GM23338 (cell line): Measurements from ENCODE around the gene MBNL3. TPM values are rescaled to one million over a fixed set of nuclear protein-coding genes. Genes with fewer than 3 reads are reported as not detected.

Source experiments
- ATAC-seq: fragments of 200-7000 bp; cut with Tn5 transposase; 3 replicates; pipeline ENCODE4 v1.9.1; 2020
- DNase-seq: peaks from one replicate; pipeline ENCODE4 v3.0.0-alpha.2; 2015; ENCODE audit warnings: low spot score
- H2AFZ ChIP-seq: fragments of 200-600 bp; sonication (generic); 2 replicates; pipeline ENCODE4 v1.8.0; 2016; ENCODE audit warnings: antibody characterized with exemption, mild to moderate bottlenecking, moderate library complexity
- H3F3A ChIP-seq: fragments of 200-600 bp; sonication (generic); replicated peaks from 2 replicates; pipeline ENCODE4 v1.8.0; 2017; ENCODE audit warnings: antibody characterized with exemption, mixed run types, low read depth
- H3K27ac ChIP-seq: fragments of 200-600 bp; sonication (generic); 2 replicates; pipeline ENCODE4 v1.6.1; 2016; ENCODE audit warnings: low read depth
- H3K27me3 ChIP-seq: fragments of 200-600 bp; sonication (generic); 2 replicates; pipeline ENCODE4 v1.8.0; 2016; ENCODE audit warnings: mild to moderate bottlenecking, mixed run types, moderate library complexity; ENCODE audit not compliant: insufficient read depth
- H3K36me3 ChIP-seq: fragments of 200-600 bp; sonication (generic); 2 replicates; pipeline ENCODE4 v1.8.0; 2016; ENCODE audit warnings: mild to moderate bottlenecking; ENCODE audit not compliant: insufficient read depth
- H3K4me1 ChIP-seq: fragments of 200-600 bp; sonication (generic); 2 replicates; pipeline ENCODE4 v1.8.0; 2016; ENCODE audit warnings: mild to moderate bottlenecking, moderate library complexity; ENCODE audit not compliant: insufficient read depth
- H3K4me2 ChIP-seq: fragments of 200-600 bp; sonication (generic); 2 replicates; pipeline ENCODE4 v1.7.1; 2017; ENCODE audit warnings: mixed run types
- H3K4me3 ChIP-seq: fragments of 200-600 bp; sonication (generic); 2 replicates; pipeline ENCODE4 v1.6.1; 2016; ENCODE audit warnings: mixed run types
- H3K79me2 ChIP-seq: fragments of 200-600 bp; sonication (generic); replicated peaks from 2 replicates; pipeline ENCODE4 v1.8.0; 2017; ENCODE audit warnings: mild to moderate bottlenecking; ENCODE audit not compliant: insufficient read depth
- H3K9me2 ChIP-seq: fragments of 200-600 bp; sonication (generic); 2 replicates; pipeline ENCODE4 v1.8.0; 2017; ENCODE audit not compliant: insufficient read depth
- H4K20me1 ChIP-seq: fragments of 200-600 bp; sonication (generic); replicated peaks from 2 replicates; pipeline ENCODE4 v1.8.0; 2017; ENCODE audit warnings: mild to moderate bottlenecking; ENCODE audit not compliant: insufficient read depth
- H3K27ac Mint-ChIP-seq: 2 replicates; pipeline ENCODE4 v1.8.0; 2020; ENCODE audit warnings: inconsistent platforms, mild to moderate bottlenecking, moderate library complexity, mixed read lengths
- H3K27me3 Mint-ChIP-seq: 3 replicates; pipeline ENCODE4 v1.8.0; 2022; ENCODE audit warnings: low read depth, mild to moderate bottlenecking, moderate library complexity, mixed read lengths, inconsistent platforms; ENCODE audit not compliant: insufficient read depth, poor library complexity
- H3K36me3 Mint-ChIP-seq: 3 replicates; pipeline ENCODE4 v1.8.0; 2021; ENCODE audit warnings: low read depth, mild to moderate bottlenecking, inconsistent platforms, moderate library complexity, mixed read lengths
- H3K4me1 Mint-ChIP-seq: 3 replicates; pipeline ENCODE4 v1.8.0; 2020; ENCODE audit warnings: mild to moderate bottlenecking, inconsistent platforms, mixed read lengths
- H3K4me3 Mint-ChIP-seq: 3 replicates; pipeline ENCODE4 v1.8.0; 2021; ENCODE audit warnings: moderate library complexity, mild to moderate bottlenecking, inconsistent platforms, mixed read lengths
- H3K9me3 Mint-ChIP-seq: 3 replicates; pipeline ENCODE4 v1.8.0; 2020; ENCODE audit warnings: moderate library complexity, mild to moderate bottlenecking, inconsistent platforms, mixed read lengths
- CREB1 ChIP-seq: fragments of 250-450 bp; sonication (Bioruptor Pico); IDR thresholded peaks from 2 replicates; pipeline ENCODE4 v1.5.0; 2020; ENCODE audit warnings: low read depth, mild to moderate bottlenecking, moderate library complexity
- EZH2 ChIP-seq: fragments of 200-600 bp; sonication (generic); IDR thresholded peaks from one replicate; pipeline ENCODE4 v1.8.0; 2017; ENCODE audit warnings: antibody characterized with exemption, mild to moderate bottlenecking, low read depth; ENCODE audit not compliant: unreplicated experiment
- EZH2phosphoT487 ChIP-seq: fragments of 200-600 bp; sonication (generic); IDR thresholded peaks from one replicate; pipeline ENCODE4 v1.8.1; 2018; ENCODE audit warnings: antibody characterized with exemption; ENCODE audit not compliant: unreplicated experiment
- JUNB ChIP-seq: IDR thresholded peaks from one replicate; pipeline ENCODE4 v1.6.1; 2016; ENCODE audit warnings: antibody characterized with exemption; ENCODE audit not compliant: unreplicated experiment
- NANOG ChIP-seq: IDR thresholded peaks from 2 replicates; pipeline ENCODE4 v1.6.1; 2016; ENCODE audit warnings: antibody characterized with exemption, borderline replicate concordance
- POLR2AphosphoS5 ChIP-seq: IDR thresholded peaks from 2 replicates; pipeline ENCODE4 v1.6.1; 2016; ENCODE audit warnings: antibody characterized with exemption, low read depth
- STAT1 ChIP-seq: IDR thresholded peaks from one replicate; pipeline ENCODE4 v1.6.1; 2016; ENCODE audit warnings: antibody characterized with exemption; ENCODE audit not compliant: unreplicated experiment
- ZNF114 ChIP-seq: fragments of 250-450 bp; sonication (Bioruptor Pico); IDR thresholded peaks from 2 replicates; pipeline ENCODE4 v1.5.0; 2020; ENCODE audit warnings: mild to moderate bottlenecking, moderate library complexity
- ZNF331 ChIP-seq: fragments of 250-450 bp; sonication (Bioruptor Pico); IDR thresholded peaks from 2 replicates; pipeline ENCODE4 v1.5.0; 2020; ENCODE audit warnings: low read depth, mild to moderate bottlenecking, moderate library complexity
- polyA plus RNA-seq: library from polyadenylated mRNA; unstranded; fragments of >200 nt; fragmentation: Nextera tagmentation; extraction: Ambion mirVana; gene quantifications from 2 replicates; pipeline ENCODE4 v1.2.1, GENCODE V29; 2016
- total RNA-seq: library from RNA; depleted of rRNA; stranded (reverse); fragments of >200 nt; shearing (Covaris generic); gene quantifications from 2 replicates; pipeline ENCODE4 v1.2.3, GENCODE V29; 2014
- TF ChIP-seq, protein P1 (sequence below): fragments of 250-450 bp; sonication (Bioruptor Pico); IDR thresholded peaks from 2 replicates; pipeline ENCODE4 v1.5.0; 2020; ENCODE audit warnings: mild to moderate bottlenecking, moderate library complexity
- TF ChIP-seq, protein P2 (sequence below): IDR thresholded peaks from one replicate; pipeline ENCODE4 v1.6.1; 2018; ENCODE audit warnings: antibody characterized with exemption; ENCODE audit not compliant: unreplicated experiment
- TF ChIP-seq, protein P3 (sequence below): IDR thresholded peaks from 2 replicates; pipeline ENCODE4 v1.6.1; 2016; ENCODE audit warnings: antibody characterized with exemption
- TF ChIP-seq, protein P4 (sequence below), 2 experiments: fragments of 200-600 bp in 1 of 2; sonication (generic) in 1 of 2; conservative IDR thresholded peaks; 2 replicates each; pipeline versions ENCODE4 v1.5.1 to v1.6.1; 2016 to 2017; ENCODE audit warnings: antibody characterized with exemption in 2 of 2, low read depth in 2 of 2, mild to moderate bottlenecking in 2 of 2, moderate library complexity in 1 of 2

MBNL3 gene
- total and polyA plus RNA-seq, 2 experiments from 2014 or later = 2.3 to 2.4 TPM

DNA sequence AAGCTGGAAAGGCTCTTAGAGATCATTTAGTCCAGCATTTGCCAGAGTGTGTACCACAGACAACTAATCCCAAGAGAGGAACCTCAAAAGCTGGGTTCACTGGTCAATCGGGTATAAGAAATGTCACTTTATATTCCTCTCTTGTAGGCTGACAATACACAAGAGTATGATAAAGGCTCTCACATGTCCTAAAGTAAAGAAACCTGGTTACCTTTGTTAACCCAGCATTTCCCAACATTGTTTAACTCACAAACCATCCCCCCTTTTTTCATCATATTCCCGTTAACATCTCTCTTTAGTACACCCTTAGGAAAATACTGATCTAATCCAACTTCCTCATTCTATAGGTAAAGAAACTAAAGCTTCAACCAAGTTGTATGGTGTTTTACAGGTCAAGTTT is 74.4 kb downstream of the MBNL3 start:
- ATAC-seq (no peak), DNase-seq (no peak)
- Histone ChIP-seq H3K4me2 (no peak overlapping the region), H3K4me3 (no peak overlapping the region), H2AFZ (no peak overlapping the region), H3K27ac (no peak overlapping the region), H3F3A (no peaks in the 10 kb centered on the region), H3K4me1 (peaks cover 36% of the 10 kb centered on the region), H4K20me1 (no peaks in the 10 kb centered on the region), H3K79me2 (no peaks in the 10 kb centered on the region), H3K9me2 (no peaks in the 10 kb centered on the region), H3K36me3 (no peaks in the 10 kb centered on the region), H3K27me3 (peaks cover 34% of the 10 kb centered on the region)
- H3K27me3 Mint-ChIP-seq = peaks cover 3% of the 10 kb centered on the region
- H3K36me3 Mint-ChIP-seq = no peaks in the 10 kb centered on the region
- H3K9me3 Mint-ChIP-seq = no peaks in the 10 kb centered on the region
- peaks cover 52% of the 10 kb centered on the region for H3K4me1 Mint-ChIP-seq
- no peak overlapping the region for H3K27ac Mint-ChIP-seq
- TF ChIP-seq ZNF114 (CRISPR knock-in tag) (no peak), NANOG (no peak), ZNF331 (no peak), EZH2 (no peak), CREB1 (CRISPR knock-in tag) (no peak), EZH2phosphoT487 (no peak), STAT1 (no peak), POLR2AphosphoS5 (no peak), JUNB (no peak)
- TF ChIP-seq, protein P1, sequence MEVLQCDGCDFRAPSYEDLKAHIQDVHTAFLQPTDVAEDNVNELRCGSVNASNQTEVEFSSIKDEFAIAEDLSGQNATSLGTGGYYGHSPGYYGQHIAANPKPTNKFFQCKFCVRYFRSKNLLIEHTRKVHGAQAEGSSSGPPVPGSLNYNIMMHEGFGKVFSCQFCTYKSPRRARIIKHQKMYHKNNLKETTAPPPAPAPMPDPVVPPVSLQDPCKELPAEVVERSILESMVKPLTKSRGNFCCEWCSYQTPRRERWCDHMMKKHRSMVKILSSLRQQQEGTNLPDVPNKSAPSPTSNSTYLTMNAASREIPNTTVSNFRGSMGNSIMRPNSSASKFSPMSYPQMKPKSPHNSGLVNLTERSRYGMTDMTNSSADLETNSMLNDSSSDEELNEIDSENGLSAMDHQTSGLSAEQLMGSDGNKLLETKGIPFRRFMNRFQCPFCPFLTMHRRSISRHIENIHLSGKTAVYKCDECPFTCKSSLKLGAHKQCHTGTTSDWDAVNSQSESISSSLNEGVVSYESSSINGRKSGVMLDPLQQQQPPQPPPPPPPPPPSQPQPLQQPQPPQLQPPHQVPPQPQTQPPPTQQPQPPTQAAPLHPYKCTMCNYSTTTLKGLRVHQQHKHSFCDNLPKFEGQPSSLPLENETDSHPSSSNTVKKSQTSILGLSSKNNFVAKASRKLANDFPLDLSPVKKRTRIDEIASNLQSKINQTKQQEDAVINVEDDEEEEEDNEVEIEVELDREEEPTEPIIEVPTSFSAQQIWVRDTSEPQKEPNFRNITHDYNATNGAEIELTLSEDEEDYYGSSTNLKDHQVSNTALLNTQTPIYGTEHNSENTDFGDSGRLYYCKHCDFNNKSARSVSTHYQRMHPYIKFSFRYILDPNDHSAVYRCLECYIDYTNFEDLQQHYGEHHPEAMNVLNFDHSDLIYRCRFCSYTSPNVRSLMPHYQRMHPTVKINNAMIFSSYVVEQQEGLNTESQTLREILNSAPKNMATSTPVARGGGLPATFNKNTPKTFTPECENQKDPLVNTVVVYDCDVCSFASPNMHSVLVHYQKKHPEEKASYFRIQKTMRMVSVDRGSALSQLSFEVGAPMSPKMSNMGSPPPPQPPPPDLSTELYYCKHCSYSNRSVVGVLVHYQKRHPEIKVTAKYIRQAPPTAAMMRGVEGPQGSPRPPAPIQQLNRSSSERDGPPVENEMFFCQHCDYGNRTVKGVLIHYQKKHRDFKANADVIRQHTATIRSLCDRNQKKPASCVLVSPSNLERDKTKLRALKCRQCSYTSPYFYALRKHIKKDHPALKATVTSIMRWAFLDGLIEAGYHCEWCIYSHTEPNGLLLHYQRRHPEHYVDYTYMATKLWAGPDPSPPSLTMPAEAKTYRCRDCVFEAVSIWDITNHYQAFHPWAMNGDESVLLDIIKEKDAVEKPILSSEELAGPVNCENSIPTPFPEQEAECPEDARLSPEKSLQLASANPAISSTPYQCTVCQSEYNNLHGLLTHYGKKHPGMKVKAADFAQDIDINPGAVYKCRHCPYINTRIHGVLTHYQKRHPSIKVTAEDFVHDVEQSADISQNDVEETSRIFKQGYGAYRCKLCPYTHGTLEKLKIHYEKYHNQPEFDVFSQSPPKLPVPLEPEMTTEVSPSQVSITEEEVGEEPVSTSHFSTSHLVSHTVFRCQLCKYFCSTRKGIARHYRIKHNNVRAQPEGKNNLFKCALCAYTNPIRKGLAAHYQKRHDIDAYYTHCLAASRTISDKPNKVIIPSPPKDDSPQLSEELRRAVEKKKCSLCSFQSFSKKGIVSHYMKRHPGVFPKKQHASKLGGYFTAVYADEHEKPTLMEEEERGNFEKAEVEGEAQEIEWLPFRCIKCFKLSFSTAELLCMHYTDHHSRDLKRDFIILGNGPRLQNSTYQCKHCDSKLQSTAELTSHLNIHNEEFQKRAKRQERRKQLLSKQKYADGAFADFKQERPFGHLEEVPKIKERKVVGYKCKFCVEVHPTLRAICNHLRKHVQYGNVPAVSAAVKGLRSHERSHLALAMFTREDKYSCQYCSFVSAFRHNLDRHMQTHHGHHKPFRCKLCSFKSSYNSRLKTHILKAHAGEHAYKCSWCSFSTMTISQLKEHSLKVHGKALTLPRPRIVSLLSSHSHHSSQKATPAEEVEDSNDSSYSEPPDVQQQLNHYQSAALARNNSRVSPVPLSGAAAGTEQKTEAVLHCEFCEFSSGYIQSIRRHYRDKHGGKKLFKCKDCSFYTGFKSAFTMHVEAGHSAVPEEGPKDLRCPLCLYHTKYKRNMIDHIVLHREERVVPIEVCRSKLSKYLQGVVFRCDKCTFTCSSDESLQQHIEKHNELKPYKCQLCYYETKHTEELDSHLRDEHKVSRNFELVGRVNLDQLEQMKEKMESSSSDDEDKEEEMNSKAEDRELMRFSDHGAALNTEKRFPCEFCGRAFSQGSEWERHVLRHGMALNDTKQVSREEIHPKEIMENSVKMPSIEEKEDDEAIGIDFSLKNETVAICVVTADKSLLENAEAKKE (CRISPR knock-in tag) = no peak
- TF ChIP-seq, protein P2, sequence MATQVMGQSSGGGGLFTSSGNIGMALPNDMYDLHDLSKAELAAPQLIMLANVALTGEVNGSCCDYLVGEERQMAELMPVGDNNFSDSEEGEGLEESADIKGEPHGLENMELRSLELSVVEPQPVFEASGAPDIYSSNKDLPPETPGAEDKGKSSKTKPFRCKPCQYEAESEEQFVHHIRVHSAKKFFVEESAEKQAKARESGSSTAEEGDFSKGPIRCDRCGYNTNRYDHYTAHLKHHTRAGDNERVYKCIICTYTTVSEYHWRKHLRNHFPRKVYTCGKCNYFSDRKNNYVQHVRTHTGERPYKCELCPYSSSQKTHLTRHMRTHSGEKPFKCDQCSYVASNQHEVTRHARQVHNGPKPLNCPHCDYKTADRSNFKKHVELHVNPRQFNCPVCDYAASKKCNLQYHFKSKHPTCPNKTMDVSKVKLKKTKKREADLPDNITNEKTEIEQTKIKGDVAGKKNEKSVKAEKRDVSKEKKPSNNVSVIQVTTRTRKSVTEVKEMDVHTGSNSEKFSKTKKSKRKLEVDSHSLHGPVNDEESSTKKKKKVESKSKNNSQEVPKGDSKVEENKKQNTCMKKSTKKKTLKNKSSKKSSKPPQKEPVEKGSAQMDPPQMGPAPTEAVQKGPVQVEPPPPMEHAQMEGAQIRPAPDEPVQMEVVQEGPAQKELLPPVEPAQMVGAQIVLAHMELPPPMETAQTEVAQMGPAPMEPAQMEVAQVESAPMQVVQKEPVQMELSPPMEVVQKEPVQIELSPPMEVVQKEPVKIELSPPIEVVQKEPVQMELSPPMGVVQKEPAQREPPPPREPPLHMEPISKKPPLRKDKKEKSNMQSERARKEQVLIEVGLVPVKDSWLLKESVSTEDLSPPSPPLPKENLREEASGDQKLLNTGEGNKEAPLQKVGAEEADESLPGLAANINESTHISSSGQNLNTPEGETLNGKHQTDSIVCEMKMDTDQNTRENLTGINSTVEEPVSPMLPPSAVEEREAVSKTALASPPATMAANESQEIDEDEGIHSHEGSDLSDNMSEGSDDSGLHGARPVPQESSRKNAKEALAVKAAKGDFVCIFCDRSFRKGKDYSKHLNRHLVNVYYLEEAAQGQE = no peak
- TF ChIP-seq, protein P3, sequence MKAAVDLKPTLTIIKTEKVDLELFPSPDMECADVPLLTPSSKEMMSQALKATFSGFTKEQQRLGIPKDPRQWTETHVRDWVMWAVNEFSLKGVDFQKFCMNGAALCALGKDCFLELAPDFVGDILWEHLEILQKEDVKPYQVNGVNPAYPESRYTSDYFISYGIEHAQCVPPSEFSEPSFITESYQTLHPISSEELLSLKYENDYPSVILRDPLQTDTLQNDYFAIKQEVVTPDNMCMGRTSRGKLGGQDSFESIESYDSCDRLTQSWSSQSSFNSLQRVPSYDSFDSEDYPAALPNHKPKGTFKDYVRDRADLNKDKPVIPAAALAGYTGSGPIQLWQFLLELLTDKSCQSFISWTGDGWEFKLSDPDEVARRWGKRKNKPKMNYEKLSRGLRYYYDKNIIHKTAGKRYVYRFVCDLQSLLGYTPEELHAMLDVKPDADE = no peak
- TF ChIP-seq, protein P4, sequence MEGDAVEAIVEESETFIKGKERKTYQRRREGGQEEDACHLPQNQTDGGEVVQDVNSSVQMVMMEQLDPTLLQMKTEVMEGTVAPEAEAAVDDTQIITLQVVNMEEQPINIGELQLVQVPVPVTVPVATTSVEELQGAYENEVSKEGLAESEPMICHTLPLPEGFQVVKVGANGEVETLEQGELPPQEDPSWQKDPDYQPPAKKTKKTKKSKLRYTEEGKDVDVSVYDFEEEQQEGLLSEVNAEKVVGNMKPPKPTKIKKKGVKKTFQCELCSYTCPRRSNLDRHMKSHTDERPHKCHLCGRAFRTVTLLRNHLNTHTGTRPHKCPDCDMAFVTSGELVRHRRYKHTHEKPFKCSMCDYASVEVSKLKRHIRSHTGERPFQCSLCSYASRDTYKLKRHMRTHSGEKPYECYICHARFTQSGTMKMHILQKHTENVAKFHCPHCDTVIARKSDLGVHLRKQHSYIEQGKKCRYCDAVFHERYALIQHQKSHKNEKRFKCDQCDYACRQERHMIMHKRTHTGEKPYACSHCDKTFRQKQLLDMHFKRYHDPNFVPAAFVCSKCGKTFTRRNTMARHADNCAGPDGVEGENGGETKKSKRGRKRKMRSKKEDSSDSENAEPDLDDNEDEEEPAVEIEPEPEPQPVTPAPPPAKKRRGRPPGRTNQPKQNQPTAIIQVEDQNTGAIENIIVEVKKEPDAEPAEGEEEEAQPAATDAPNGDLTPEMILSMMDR (conservative IDR thresholded peaks at IDR 0.05; ENCODE audit: low read depth in 2 of 2) = no peak
- H3K4me3 Mint-ChIP-seq = no peak overlapping the region
